GOT3 (cell line): ENCODE results near the gene VOPP1.
"Not testable (repeated sequence)": the region's sequence is repeated elsewhere in the genome, so short reads cannot be mapped to it uniquely, and the experiment has no call there.

ENCODE experiments used
- DNase-seq: peaks from one replicate; lab custom pipeline; 2025; ENCODE audit warnings: mixed read lengths; lab: John Stamatoyannopoulos, UW

The VOPP1 gene

GRCh38 chr7:55510206-55510605 lies 62.1 kb downstream of the VOPP1 start:
- DNase-seq: not testable (repeated sequence)

DNA sequence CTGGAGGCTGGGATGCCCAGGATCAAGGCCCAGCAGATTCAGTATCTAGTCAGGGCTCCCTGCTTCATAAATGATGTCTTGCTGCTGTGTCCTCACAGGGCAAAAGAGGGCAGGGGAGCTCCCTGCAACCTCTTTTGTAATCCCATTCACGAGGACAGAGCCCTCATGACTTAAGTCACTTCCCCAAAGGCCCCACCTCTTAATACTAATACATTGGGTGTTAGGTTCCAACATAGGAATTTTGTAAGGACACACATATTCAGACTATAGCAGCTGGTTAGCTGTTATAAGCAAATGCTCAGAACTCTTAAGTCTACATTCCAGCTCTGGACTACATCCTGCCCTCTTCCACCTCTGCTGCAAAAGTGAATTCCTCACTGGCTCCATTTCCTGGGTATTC lies 63.0 kb downstream of the VOPP1 start:
- no peak for DNase-seq

DNA sequence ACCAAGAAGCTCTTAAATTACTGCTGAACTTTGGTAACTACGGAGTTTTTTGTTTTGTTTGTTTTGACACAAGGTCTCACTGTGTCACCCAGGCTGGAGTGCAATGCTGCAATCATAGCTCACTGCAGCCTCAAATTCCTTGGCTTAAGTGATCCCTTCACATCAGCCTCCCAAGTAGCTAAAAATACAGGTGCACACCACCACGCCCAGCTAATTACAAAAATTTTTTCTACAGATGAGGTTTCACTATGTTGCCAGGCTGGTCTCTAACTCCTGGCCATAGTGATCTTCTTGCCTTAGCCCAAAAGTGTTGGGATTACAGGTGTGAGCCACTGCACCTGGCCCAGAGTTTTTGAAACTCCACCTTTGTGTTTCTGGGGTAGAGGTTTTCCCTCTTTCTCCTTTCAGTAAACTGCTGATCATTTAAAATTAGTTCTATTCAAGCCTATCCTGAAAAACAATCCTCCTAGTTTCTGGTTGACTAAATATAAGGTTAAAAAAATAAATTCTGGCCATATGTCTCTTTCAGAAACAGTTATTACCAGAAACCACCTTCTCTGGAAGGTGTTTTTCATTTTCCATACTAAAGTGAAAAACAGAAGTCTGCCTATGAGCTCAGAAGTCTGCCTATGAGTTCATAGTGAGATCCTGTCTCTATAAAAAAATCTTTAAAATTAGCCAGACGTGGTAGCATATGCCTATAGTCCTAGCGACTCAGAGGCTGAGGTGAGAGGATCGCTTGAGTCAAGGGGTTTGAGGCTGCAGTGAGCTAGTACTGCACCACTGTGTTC lies 63.9 kb downstream of the VOPP1 start:
- DNase-seq: no peak

- DNase-seq: no peak
Observed at GRCh38 chr7:55507743-55508142, 64.6 kb downstream of the VOPP1 start.

DNA sequence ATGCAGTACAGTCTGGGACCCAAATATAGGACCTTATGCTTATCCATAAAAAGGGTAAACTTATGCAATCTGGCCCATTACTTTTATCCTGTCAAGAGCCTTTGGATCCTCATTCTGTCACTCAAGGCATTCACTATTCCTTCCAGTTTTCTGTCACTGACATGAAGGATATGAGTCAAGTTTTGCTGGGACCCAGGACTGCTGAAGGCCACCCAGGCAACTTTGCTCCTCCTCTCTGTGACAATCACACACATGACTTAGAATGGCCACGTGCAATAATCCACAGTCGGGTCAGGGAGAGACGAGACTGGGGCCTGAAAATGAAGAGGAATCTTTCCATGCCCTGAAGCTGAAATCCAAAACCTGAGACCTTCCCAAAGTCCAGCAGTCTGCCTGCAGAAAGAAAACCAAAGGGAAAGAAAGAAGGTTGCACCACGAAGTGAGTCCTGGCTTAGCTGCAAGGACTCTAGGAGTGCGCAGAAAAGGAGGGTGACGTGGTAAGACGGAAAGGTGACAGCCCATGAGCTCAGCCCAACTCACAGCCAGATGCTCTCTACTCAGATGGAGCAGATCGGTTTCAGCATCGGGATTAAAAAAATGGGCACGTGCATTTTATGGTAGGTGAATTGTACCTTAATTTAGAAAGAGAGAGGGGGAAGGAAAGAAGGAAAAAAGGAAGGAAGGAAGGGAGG lies 67.2 kb downstream of the VOPP1 start:
- DNase-seq: no peak

GRCh38 chr7:55504093-55504859 lies 68.0 kb downstream of the VOPP1 start:
- DNase-seq: no peak

GRCh38 chr7:55502858-55503440 lies 69.4 kb downstream of the VOPP1 start:
- DNase-seq: no peak

GRCh38 chr7:55502124-55502857 lies 70.0 kb downstream of the VOPP1 start:
- no peak for DNase-seq

DNA sequence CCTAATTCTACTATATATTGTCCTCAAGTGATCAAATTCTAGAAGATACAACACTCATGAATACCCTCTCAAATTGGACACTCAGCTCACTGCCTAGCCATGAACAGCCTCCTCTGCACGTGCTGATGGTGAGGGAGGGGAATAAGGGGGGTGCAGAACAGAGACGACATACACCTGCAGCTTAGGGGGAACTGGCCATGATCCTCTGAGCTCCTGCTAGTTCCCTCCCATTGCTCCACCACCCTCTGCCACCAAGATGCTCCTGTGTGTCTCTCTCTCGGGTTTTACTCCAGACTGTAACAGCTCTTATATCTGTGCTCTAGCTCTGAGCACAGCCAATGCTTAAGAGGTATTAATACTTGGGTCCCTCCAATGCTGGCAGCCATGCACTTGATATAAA lies 70.7 kb downstream of the VOPP1 start:
- no peak for DNase-seq

DNA sequence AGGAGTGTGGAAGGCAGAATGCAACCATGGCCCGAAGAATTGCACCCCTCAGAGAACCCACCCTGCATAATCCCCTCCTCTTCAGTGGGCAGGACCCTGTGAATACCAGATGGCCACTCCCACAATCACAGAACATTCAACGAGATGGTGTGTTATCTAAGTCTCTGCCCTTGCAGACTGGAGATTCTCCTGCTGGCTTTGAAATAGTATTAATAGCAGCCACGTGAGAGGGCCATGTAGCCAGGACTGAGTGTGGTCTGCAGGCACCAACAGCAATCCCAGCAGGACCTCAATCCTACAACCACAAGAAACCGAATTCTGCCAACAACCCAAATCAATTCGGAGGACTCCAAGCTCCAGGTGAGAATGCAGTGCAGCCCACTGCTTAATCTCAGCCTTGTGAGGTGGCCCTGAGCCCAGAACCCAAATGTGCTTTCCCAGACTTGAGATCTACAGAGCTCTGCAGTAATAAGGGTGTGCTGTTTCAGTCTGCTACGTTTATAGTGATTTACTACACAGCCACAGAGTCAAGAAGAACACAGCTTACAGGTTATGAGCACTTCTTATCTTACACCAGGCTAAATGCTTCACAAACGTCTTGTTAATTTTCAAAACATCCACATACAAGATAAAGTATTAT lies 72.1 kb downstream of the VOPP1 start:
- DNase-seq: no peak

- no peak for DNase-seq
Observed at GRCh38 chr7:55499591-55499990, 72.7 kb downstream of the VOPP1 start.

DNA sequence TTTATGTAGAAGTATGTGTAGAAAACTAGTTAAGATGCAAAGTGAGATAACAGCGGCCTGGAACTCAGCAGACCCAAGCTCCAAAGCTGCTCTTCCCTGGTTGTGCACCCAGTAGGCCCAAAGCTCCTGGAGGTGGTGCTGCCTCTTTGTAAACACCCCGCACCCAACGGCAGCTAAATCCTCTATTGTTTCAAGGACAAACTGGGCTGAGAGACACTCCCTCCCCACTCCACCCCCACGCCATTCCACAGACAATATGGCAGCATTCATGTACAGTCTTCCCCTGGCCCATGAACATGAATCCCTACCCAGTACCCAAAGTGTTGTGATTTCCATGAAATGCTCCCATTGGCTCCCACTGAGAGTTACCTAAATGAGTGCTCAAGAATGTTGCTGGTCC lies 73.5 kb downstream of the VOPP1 start:
- DNase-seq: no peak

DNA sequence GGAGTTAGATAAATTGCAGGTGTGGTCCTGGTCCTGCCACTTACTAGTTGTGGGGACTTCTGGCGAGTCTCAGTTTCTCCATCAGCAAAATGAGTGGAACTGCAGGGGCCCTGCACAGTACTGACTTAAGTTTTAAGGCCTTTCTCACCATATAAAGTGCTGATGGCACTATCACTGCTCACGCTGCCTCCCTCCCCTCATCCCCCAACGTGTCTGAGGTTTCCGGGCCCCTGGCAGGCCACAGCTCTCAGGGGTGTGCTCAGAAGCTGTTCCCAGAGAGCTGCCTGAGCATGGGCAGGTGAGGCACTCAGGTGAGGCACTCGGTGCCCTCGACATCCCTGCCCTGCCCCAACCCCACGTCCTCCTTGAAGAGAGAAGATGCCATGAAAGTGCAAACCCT lies 74.2 kb downstream of the VOPP1 start:
- DNase-seq: no peak

DNA sequence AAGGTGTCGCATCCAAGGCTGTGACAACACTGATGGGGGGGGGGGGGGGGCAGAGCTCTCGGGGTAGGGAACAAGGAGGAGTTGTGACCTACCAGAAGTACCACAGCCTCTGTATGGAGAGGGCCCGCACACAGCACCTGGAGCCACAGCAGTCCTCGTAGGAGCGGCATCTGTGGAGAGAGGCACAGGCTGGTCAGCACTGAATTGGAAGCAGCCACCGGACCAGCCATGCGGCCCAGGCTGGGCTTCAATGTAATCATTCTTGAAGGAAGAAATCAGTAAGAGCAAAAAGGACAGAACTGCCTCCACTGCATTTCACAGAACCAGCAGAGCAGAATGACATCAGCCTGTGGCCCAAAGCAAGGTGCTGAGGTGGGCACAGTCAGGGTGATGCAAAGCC lies 74.8 kb downstream of the VOPP1 start:
- no peak for DNase-seq

DNA sequence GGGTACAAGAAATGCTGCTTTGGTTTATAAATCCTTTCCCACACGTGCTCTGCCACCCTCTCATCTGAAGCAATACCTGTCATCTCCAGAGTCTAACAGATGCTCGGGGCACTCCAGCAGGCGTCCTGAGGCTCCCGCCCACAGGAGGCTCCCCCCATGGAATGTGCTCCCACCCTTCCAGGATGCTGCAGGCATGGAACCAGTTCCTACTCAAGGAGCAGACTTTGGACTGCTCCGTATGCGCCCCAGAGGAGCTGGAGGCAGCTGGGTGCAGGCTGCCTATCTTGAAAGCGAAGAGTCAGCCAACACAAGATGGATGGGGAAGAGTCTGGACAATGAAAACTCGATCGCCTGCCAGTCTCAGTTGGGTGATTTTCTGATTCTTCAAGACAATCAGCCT lies 75.4 kb downstream of the VOPP1 start:
- DNase-seq: no peak

GRCh38 chr7:55494951-55495350 lies 77.4 kb downstream of the VOPP1 start:
- no peak for DNase-seq

DNA sequence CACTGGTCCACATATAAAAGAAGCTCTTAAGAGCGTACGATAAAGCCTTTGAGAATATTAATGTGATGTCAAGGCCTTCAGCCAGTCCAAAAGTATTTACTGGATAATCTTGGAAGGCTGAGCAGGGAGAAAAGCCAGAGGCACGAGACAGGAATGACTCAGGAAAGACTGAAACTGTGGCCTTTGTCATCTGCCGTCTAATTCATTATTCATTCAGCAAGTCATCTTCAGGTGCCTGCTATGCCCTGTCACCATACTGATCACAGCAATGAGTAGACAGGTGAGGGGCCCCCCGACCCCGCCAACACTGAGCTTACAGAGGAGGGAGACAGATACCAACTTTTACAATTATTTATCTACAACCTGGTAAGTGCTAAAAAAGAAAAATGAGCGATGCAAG lies 78.9 kb downstream of the VOPP1 start:
- DNase-seq: no peak

DNA sequence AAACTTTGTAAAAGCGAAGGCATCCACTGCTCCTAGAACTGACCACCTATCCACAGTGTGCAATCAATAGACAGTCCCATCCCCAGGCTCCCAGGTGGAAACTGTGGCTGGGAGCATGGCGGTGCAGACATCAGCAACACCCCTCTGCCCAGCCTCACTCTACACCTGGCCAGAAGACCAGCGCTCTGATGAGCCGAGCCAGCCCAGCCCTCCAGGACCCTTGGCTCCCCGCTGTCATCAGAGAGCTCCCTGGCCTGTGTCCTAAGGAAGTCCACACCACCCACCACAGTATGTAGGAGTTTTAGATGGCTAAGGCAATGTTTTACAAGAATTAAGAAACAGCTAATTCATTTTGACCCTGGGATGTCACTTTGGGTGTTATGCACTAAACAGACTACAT lies 81.0 kb downstream of the VOPP1 start:
- no peak for DNase-seq

DNA sequence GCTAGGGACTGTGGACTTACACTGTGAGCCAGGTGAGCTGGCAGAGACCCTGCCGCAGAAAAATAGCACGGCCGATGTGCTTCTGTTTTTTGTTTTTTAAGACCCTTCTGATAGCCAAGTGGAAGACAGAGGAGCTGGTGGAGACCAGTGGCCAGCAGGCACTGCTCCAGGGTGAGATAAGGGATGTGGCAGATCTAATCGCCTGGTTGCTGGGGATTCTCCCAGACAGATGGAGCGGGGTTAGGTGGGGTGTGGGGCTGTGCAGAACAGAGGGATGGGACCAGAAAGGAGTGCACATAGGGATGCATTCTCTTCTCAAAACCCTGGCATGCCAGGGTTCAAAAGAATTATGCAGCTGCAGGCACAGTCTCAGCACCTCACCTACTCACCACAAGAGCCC lies 82.2 kb downstream of the VOPP1 start:
- DNase-seq: no peak

DNA sequence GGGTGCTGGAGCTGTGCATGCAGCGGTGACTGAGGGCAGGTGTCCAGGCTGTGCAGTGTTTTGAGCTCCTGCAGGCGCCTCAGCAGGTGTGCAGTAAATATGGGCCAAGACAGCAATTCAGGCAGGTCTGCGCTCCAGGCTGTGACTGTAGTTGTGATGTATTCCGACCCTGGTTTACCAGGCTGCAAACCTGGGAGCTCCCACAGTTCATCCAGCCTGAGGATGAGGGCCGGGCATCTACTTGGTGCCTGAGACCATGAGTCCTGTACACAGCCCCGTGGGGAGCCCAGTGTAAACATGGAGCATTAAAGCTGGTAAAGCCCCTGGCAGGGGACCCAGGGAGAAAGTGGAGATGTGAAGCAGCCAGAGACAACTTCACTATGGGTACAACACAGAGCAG lies 82.8 kb downstream of the VOPP1 start:
- no peak for DNase-seq

GRCh38 chr7:55488804-55489340 lies 83.4 kb downstream of the VOPP1 start:
- no peak for DNase-seq
